Measurements from ENCODE around the gene EPM2AIP1. TPM values are rescaled to one million over a fixed set of nuclear protein-coding genes. Genes with fewer than 3 reads are reported as not detected.

The EPM2AIP1 gene
- total and polyA plus RNA-seq, 9 of the 15 experiments (the other 6 are each of a cell fraction or from before 2014, with no cell fraction given), result 6.7 to 44.8 (median 25.2) TPM

DNA sequence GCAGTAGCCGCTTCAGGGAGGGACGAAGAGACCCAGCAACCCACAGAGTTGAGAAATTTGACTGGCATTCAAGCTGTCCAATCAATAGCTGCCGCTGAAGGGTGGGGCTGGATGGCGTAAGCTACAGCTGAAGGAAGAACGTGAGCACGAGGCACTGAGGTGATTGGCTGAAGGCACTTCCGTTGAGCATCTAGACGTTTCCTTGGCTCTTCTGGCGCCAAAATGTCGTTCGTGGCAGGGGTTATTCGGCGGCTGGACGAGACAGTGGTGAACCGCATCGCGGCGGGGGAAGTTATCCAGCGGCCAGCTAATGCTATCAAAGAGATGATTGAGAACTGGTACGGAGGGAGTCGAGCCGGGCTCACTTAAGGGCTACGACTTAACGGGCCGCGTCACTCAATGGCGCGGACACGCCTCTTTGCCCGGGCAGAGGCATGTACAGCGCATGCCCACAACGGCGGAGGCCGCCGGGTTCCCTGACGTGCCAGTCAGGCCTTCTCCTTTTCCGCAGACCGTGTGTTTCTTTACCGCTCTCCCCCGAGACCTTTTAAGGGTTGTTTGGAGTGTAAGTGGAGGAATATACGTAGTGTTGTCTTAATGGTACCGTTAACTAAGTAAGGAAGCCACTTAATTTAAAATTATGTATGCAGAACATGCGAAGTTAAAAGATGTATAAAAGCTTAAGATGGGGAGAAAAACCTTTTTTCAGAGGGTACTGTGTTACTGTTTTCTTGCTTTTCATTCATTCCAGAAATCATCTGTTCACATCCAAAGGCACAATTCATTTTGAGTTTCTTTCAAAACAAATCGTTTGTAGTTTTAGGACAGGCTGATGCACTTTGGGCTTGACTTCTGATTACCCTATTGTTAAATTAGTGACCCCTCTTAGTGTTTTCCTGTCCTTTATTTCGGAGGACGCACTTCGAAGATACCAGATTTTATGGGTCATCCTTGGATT, 674 bp upstream of the EPM2AIP1 start, which contains the start of gene MLH1 (continued):
- TF ChIP-seq KLF6 (CRISPR knock-in tag; IDR thresholded peaks at IDR 0.05; ENCODE audit: borderline replicate concordance) (peak; percentile 85; the same call in 1 of the 2 replicates), SP2 (IDR thresholded peaks at IDR 0.05; ENCODE audit: extremely low read depth, low read depth, low read length, poor library complexity, severe bottlenecking) (peak; percentile 89), SOX6 (IDR thresholded peaks at IDR 0.05) (peak; percentile 49; the same call in 1 of the 2 replicates), CBFB (CRISPR knock-in tag; IDR thresholded peaks at IDR 0.05) (peak; percentile 66; the same call in 1 of the 2 replicates), ETV5 (CRISPR knock-in tag; IDR thresholded peaks at IDR 0.05; ENCODE audit: low read depth) (peak; percentile 86), SETDB1 (IDR thresholded peaks at IDR 0.05; ENCODE audit: low read length) (no peak), NFYB (IDR thresholded peaks at IDR 0.05; ENCODE audit: extremely low read depth, insufficient read length) (peak; percentile 96), CEBPB (tag; IDR thresholded peaks at IDR 0.05) (peak; percentile 100), HDAC6 (IDR thresholded peaks at IDR 0.05; ENCODE audit: low read depth, low read length) (no peak), MITF (IDR thresholded peaks at IDR 0.05) (peak; percentile 66; the same call in 1 of the 2 replicates), REST (IDR thresholded peaks at IDR 0.05; ENCODE audit: borderline replicate concordance) (no peak), REST (CRISPR knock-in tag; IDR thresholded peaks at IDR 0.05; ENCODE audit: low read depth) (peak; percentile 5; the same call in 1 of the 2 replicates), SIRT6 (IDR thresholded peaks at IDR 0.05; ENCODE audit: low read depth, low read length) (no peak), NFXL1 (CRISPR knock-in tag; IDR thresholded peaks at IDR 0.05) (no peak), HCFC1 (IDR thresholded peaks at IDR 0.05; ENCODE audit: low read depth, low read length) (peak; percentile 67; the same call in 1 of the 2 replicates), HIVEP1 (CRISPR knock-in tag; IDR thresholded peaks at IDR 0.05) (0 out of 2 replicates have a peak, but pooled peaks have one; percentile 21), ELF1 (tag; IDR thresholded peaks at IDR 0.05) (peak; percentile 93)
